ENCODE measurements around the gene TMEM125.

The TMEM125 gene

GRCh38 chr1:43294761-43295160, 25.0 kb downstream of the TMEM125 start:
- no peak for DNase-seq

- no peak for DNase-seq
Measured at GRCh38 chr1:43296207-43296606, 26.4 kb downstream of the TMEM125 start.

GRCh38 chr1:43298055-43298454, 28.3 kb downstream of the TMEM125 start:
- no peak for DNase-seq

GRCh38 chr1:43299101-43299500, 29.3 kb downstream of the TMEM125 start:
- no peak for DNase-seq

GRCh38 chr1:43300378-43301094, 30.8 kb downstream of the TMEM125 start, which contains the start of gene TIE1:
TSS of gene TIE1 (plus strand) at chr1:43300982. CDS start at chr1:43301072, 90 bp downstream.
- no peak for DNase-seq

GRCh38 chr1:43302201-43302600, 32.4 kb downstream of the TMEM125 start:
- no peak for DNase-seq

GRCh38 chr1:43302721-43303470, 33.1 kb downstream of the TMEM125 start:
- DNase-seq = no peak

GRCh38 chr1:43303471-43304313, 33.9 kb downstream of the TMEM125 start:
- DNase-seq = no peak

- no peak for DNase-seq
Measured at GRCh38 chr1:43304314-43304681, 34.5 kb downstream of the TMEM125 start.

- DNase-seq = no peak
Measured at GRCh38 chr1:43304771-43305300, 35.1 kb downstream of the TMEM125 start.

- no peak for DNase-seq
Measured at GRCh38 chr1:43305461-43305860, 35.7 kb downstream of the TMEM125 start.

GRCh38 chr1:43305926-43306687, 36.3 kb downstream of the TMEM125 start:
- DNase-seq = no peak

GRCh38 chr1:43306688-43307457, 37.1 kb downstream of the TMEM125 start:
- DNase-seq = no peak

- DNase-seq = no peak
Measured at GRCh38 chr1:43307458-43308158, 37.8 kb downstream of the TMEM125 start.

GRCh38 chr1:43308635-43309404, 39.0 kb downstream of the TMEM125 start:
- no peak for DNase-seq

GRCh38 chr1:43309405-43310025, 39.7 kb downstream of the TMEM125 start:
- DNase-seq = no peak

GRCh38 chr1:43311521-43311920, 41.7 kb downstream of the TMEM125 start:
- no peak for DNase-seq

GRCh38 chr1:43312212-43312623, 42.4 kb downstream of the TMEM125 start:
- DNase-seq = no peak

- DNase-seq = no peak
Measured at GRCh38 chr1:43312663-43313515, 43.1 kb downstream of the TMEM125 start.
